ENCODE results near the gene HSPA14.
"Not testable (repeated sequence)": the region's sequence is repeated elsewhere in the genome, so short reads cannot be mapped to it uniquely, and the experiment has no call there.

The HSPA14 gene

DNA sequence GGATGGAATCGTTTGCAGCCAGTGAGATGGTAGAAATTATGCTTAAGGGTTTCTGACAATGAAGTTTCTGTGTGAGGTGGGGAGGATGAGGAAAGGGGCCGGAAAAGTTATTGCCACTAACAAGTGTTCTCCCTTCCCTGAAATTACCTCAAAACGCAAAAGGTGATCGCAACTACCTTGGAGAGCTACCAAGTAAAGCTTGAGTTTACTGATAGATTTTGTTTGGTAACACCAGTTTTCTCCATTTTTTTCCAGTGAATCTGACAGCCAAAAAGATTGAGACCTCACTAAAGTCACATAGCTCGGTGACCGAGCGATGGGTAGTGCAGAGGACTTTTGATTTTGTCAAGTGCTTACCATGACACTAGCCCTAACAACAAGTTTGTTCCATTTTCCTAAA, 42.1 kb downstream of the HSPA14 start:
- H3K4me1 Mint-ChIP-seq (ENCODE audit: low read depth), result peaks cover 40% of the 10 kb centered on the region
- H3K27ac Mint-ChIP-seq, result peak overlapping the region; percentile 88
- H3K36me3 Mint-ChIP-seq (ENCODE audit: low read depth), result peaks cover 14% of the 10 kb centered on the region
- H3K27me3 Mint-ChIP-seq (ENCODE audit: low read depth), result no peaks in the 10 kb centered on the region
- no peaks in the 10 kb centered on the region for H3K9me3 Mint-ChIP-seq
- no peak for DNase-seq (ENCODE audit: low spot score)
- peak overlapping the region; percentile 90 for H3K4me3 Mint-ChIP-seq

DNA sequence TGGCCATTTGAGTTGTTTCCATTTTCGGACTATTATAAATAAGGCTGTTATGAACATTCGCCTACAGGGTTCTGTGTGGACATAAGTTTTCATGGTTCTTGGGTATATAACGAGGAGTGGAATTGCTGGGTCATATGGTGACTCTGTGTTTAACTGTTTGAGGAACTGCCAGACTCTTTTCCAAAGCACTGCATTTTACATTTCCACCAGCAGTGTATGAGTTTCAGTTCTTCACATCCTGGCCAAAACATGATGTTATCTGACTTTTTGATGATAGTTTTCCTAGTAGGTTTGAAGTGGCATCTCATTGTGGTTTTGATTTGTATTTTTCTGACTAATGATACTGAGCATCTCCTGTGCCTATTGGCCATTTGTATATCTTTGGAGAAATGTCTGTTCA, 46.0 kb downstream of the HSPA14 start:
- Mint-ChIP-seq H3K27ac (no peak overlapping the region), H3K27me3 (ENCODE audit: low read depth) (no peaks in the 10 kb centered on the region), H3K36me3 (ENCODE audit: low read depth) (peaks cover 11% of the 10 kb centered on the region), H3K4me1 (ENCODE audit: low read depth) (peaks cover 26% of the 10 kb centered on the region), H3K4me3 (no peak overlapping the region), H3K9me3 (no peaks in the 10 kb centered on the region)
- DNase-seq (ENCODE audit: low spot score), result peak; percentile 9

DNA sequence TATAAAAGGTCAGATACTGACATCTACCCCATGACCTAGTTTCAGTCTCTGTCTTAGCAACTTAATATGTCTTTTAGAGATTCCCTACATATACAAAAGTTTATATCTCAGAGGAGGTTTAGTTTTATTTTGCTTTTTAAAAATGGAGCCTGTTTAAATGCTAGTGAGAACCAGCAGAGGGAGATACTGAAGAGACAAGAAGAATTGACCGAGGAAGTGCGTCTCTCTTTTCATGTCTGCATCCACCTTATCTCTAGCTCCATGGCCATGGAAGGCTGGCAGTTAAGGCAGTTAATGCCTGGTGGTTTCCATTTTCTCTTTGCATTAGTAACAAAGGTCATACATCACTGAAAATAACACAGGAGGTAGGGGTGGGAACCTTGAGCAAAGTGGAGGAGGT, 51.2 kb downstream of the HSPA14 start:
- Mint-ChIP-seq H3K4me1 (ENCODE audit: low read depth) (peaks cover 9% of the 10 kb centered on the region), H3K9me3 (no peaks in the 10 kb centered on the region), H3K27me3 (ENCODE audit: low read depth) (no peaks in the 10 kb centered on the region), H3K27ac (no peak overlapping the region), H3K36me3 (ENCODE audit: low read depth) (peaks cover 14% of the 10 kb centered on the region), H3K4me3 (no peak overlapping the region)
- DNase-seq (ENCODE audit: low spot score), result no peak

DNA sequence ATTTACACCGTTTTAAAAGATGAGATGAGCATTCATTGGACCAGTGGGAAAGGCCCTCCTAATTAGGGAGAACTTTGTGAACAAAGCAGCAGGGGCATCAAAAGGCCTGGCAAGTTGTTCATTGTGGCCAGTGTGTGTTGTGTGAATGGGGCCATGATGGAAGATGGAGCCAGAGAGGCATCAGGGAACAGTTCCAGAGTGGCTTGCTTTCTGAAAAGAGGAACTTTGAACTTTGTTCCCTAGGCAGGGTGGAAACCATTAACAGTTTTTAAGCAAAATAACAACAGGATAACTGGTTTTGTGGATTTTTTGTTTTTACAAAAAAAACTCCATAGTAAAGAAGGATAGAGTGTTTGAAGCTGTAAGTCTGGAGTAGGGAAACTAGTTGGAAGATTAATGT, 53.0 kb downstream of the HSPA14 start:
- H3K9me3 Mint-ChIP-seq, result no peaks in the 10 kb centered on the region
- H3K4me3 Mint-ChIP-seq, result no peak overlapping the region
- H3K27ac Mint-ChIP-seq, result no peak overlapping the region
- peaks cover 9% of the 10 kb centered on the region for H3K4me1 Mint-ChIP-seq (ENCODE audit: low read depth)
- no peaks in the 10 kb centered on the region for H3K27me3 Mint-ChIP-seq (ENCODE audit: low read depth)
- no peak for DNase-seq (ENCODE audit: low spot score)
- peaks cover 14% of the 10 kb centered on the region for H3K36me3 Mint-ChIP-seq (ENCODE audit: low read depth)

DNA sequence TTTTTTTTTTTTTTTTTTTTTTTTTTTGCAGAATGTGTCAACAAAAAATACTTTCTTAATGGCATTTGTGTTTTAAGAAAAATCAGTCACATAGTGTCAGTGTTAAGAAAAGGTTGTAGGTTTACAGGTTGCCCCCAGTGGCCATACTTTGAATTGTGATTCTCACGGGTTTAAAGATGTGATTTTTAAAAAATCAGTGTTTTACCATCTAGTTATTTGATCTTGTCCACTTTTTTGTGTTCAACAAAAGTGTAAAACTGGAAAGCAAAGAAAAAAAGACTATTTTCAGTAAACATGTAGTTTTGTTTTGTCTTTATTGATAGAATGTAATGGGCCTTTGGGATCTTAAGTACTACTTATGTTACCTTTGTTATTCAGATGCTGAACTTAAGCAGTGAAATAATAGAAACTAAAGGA, 66.2 kb downstream of the HSPA14 start:
- Mint-ChIP-seq H3K4me3 (no peak overlapping the region), H3K27ac (no peak overlapping the region), H3K4me1 (ENCODE audit: low read depth) (peaks cover 3% of the 10 kb centered on the region), H3K36me3 (ENCODE audit: low read depth) (peaks cover 53% of the 10 kb centered on the region), H3K27me3 (ENCODE audit: low read depth) (no peaks in the 10 kb centered on the region), H3K9me3 (peaks cover 9% of the 10 kb centered on the region)
- no peak for DNase-seq (ENCODE audit: low spot score)

DNA sequence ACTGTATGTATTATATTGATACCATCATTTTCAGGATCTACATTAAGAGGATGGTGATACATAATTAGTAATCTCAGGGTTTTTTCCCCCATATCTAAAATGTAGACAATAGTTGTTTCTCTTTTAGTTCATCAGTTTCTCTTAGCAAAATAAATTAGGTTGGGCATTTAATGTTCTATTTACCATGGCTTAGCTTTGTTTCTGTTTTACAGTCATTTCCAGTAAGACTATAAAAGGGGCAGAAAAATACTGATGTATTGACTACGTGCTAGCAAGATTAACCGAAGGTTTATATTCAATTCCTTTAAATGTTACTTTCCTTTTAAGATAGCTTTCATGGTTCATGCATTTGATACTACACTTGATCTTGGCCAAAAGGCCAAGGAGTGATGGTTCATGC, 66.8 kb downstream of the HSPA14 start:
- H3K27me3 Mint-ChIP-seq (ENCODE audit: low read depth), result no peaks in the 10 kb centered on the region
- peaks cover 3% of the 10 kb centered on the region for H3K4me1 Mint-ChIP-seq (ENCODE audit: low read depth)
- DNase-seq (ENCODE audit: low spot score), result no peak
- no peak overlapping the region for H3K27ac Mint-ChIP-seq
- H3K9me3 Mint-ChIP-seq, result peaks cover 9% of the 10 kb centered on the region
- peaks cover 53% of the 10 kb centered on the region for H3K36me3 Mint-ChIP-seq (ENCODE audit: low read depth)
- no peak overlapping the region for H3K4me3 Mint-ChIP-seq

DNA sequence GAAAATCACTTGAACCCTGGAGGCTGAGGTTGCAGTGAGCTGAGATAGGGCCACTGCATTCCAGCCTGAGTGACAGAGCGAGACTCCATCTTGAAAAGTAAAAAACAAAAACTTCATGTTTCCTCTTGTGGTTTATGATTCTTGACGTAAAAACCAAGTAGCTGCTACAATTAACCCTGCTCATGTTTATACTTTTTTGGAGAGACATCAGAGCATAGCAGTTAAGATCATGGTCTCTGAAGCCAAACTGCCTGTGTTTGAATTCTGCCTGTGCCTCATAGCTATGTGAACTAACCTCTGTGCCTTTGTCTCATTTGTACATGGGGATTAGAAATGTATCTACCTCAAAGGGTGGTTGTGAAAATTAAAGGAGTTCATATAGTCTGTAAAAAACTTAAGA, 67.8 kb downstream of the HSPA14 start:
- Mint-ChIP-seq H3K4me1 (ENCODE audit: low read depth) (peaks cover 3% of the 10 kb centered on the region), H3K36me3 (ENCODE audit: low read depth) (peaks cover 58% of the 10 kb centered on the region), H3K9me3 (peaks cover 9% of the 10 kb centered on the region), H3K4me3 (no peak overlapping the region), H3K27ac (peak overlapping the region; percentile 26), H3K27me3 (ENCODE audit: low read depth) (no peaks in the 10 kb centered on the region)
- DNase-seq (ENCODE audit: low spot score), result no peak

DNA sequence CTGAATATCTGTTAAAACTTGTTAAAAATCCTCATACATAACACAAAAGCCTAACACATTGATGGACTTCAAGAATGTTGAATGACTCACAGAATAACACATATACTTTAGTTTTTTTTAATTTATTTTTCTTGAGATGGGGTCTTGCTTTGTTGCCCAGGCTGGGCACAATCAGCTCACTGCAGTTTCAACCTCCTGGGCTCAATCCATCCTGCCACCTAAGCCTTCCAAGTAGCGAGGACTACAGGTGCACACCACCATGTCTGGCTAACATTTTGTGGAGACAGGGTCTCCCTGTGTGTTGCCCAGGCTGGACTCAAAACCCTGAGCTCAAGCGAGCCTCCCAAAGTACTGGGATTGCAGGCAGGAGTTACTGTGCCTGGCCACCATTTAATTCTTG, 68.7 kb downstream of the HSPA14 start:
- H3K9me3 Mint-ChIP-seq, result peaks cover 9% of the 10 kb centered on the region
- no peaks in the 10 kb centered on the region for H3K27me3 Mint-ChIP-seq (ENCODE audit: low read depth)
- no peak overlapping the region for H3K27ac Mint-ChIP-seq
- H3K36me3 Mint-ChIP-seq (ENCODE audit: low read depth), result peaks cover 65% of the 10 kb centered on the region
- DNase-seq (ENCODE audit: low spot score), result no peak
- no peak overlapping the region for H3K4me3 Mint-ChIP-seq
- peaks cover 3% of the 10 kb centered on the region for H3K4me1 Mint-ChIP-seq (ENCODE audit: low read depth)

DNA sequence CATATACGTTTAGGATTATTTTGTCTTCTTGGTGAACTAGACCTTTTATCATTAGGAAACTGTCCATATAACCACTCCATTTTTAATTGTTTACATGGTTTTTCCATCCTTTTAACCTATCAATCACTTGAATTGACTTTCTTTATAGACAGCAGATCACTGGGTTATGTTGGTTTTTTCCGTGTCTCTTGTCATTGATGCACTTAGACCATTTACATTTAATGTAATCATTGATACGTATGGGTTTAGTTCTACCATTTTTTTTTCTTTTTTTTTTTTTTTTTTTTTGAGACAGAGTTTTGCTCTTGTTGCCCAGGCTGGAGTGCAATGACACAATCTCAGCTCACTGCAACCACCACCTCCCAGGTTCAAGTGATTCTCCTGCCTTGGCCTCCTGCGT, 69.5 kb downstream of the HSPA14 start:
- DNase-seq (ENCODE audit: low spot score); H3K27me3 Mint-ChIP-seq (ENCODE audit: low read depth); H3K9me3 Mint-ChIP-seq; H3K4me3 Mint-ChIP-seq; H3K27ac Mint-ChIP-seq; H3K4me1 Mint-ChIP-seq (ENCODE audit: low read depth): not testable (repeated sequence)
- H3K36me3 Mint-ChIP-seq (ENCODE audit: low read depth), result peaks cover 70% of the 10 kb centered on the region

DNA sequence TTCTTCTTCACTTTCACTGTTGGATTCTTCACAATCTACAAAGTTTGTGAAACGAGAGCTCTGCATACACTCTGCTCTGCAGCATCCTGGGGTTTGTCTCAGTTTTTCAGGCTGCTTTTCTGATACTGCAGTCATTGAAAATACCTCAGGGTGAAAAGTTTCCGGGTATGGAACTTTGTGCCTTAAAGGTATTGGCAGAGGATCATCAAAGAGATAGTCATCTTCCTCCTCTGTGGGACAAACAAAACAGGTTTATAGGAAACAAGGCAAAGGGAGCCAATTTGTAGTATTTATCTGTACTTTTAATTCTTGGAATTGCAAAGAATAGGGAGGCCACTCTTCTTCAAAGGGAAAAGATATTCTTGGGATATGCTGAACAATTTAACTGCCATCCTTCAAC, 71.0 kb downstream of the HSPA14 start:
- H3K36me3 Mint-ChIP-seq (ENCODE audit: low read depth), result peaks cover 80% of the 10 kb centered on the region
- peaks cover 3% of the 10 kb centered on the region for H3K4me1 Mint-ChIP-seq (ENCODE audit: low read depth)
- no peak overlapping the region for H3K27ac Mint-ChIP-seq
- peaks cover 18% of the 10 kb centered on the region for H3K9me3 Mint-ChIP-seq
- H3K4me3 Mint-ChIP-seq, result no peak overlapping the region
- H3K27me3 Mint-ChIP-seq (ENCODE audit: low read depth), result no peaks in the 10 kb centered on the region
- DNase-seq (ENCODE audit: low spot score), result no peak

DNA sequence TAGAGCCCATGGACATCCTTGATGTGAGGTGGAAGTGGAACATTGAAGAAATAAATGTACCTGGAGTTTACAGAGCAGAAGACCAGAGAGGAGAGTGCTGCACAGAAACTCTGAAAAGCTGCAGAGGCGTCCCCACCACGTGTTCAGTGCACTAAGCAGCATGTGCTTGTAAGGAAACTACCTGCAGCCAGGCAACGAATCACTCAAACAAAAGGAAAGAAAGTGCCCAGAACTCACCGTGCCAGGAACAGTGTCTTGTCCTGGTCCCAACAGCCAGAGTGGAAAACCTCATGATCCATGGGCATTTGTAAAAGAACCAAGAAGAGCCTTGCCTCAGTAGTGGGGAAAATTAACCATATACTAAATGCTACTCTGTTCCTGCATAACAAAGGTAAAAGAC, 72.8 kb downstream of the HSPA14 start:
- no peak overlapping the region for H3K4me3 Mint-ChIP-seq
- H3K9me3 Mint-ChIP-seq, result peaks cover 34% of the 10 kb centered on the region
- H3K27ac Mint-ChIP-seq, result no peak overlapping the region
- H3K4me1 Mint-ChIP-seq (ENCODE audit: low read depth), result peaks cover 10% of the 10 kb centered on the region
- no peak for DNase-seq (ENCODE audit: low spot score)
- H3K36me3 Mint-ChIP-seq (ENCODE audit: low read depth), result peaks cover 89% of the 10 kb centered on the region
- no peaks in the 10 kb centered on the region for H3K27me3 Mint-ChIP-seq (ENCODE audit: low read depth)

DNA sequence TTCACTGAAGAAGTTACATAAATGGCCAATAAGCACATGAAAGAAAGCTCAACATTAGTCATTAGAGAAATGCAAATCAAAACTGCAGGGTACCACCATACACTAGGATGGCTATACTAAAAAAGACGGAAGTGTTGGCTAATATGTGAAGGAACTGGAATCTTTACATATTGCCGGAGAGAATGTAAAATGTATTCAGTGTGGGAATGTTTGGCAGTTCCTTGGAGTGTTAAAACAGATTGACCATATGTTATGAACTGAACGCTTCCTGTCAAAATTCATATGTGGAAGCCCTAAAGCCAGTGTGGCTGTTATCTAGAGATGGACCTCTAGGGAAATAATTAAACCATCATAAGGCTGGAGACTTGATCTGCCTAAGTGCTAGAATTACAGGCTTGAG, 73.7 kb downstream of the HSPA14 start:
- Mint-ChIP-seq H3K4me1 (ENCODE audit: low read depth) (peaks cover 11% of the 10 kb centered on the region), H3K9me3 (peaks cover 42% of the 10 kb centered on the region), H3K27ac (no peak overlapping the region), H3K27me3 (ENCODE audit: low read depth) (no peaks in the 10 kb centered on the region), H3K4me3 (no peak overlapping the region), H3K36me3 (ENCODE audit: low read depth) (peaks cover 91% of the 10 kb centered on the region)
- no peak for DNase-seq (ENCODE audit: low spot score)

DNA sequence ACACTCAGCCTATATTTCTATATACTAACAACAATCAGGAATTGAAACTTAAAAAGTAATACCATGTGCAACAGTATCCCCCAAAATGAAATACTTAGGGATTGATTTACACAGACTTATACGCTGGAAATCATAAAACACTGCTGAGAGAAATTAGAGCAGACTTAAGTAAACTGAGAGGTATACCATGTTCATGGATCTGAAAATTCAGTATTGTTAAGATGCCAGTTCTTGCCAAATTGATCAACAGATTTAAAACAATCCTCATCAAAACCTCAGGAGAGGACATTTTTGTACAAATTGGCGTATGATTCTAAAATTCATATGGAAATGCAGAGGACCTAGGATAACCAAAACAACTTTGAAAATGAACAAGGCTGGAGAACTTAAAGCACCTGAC, 78.5 kb downstream of the HSPA14 start:
- H3K36me3 Mint-ChIP-seq (ENCODE audit: low read depth), result peaks cover 95% of the 10 kb centered on the region
- no peak overlapping the region for H3K27ac Mint-ChIP-seq
- no peak overlapping the region for H3K4me3 Mint-ChIP-seq
- no peaks in the 10 kb centered on the region for H3K27me3 Mint-ChIP-seq (ENCODE audit: low read depth)
- peaks cover 13% of the 10 kb centered on the region for H3K4me1 Mint-ChIP-seq (ENCODE audit: low read depth)
- H3K9me3 Mint-ChIP-seq, result peaks cover 53% of the 10 kb centered on the region
- no peak for DNase-seq (ENCODE audit: low spot score)

DNA sequence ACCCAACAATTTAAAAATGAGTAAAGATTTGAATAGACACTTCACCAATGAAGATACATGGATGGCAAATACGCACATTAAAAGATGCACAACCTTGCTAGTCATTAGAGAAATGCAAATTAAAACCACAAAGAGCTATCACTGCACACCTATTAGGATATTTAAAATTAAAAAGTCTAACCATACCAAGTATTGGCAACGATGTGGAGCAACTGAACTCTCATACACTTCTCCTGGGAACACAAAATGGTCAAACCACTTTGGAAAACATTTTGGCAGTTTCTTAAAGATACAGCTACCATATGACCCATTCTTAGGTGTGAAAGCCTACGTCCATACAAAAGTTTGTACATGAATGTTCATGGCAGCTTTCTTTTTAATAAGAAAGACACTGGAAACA, 79.7 kb downstream of the HSPA14 start:
- no peaks in the 10 kb centered on the region for H3K27me3 Mint-ChIP-seq (ENCODE audit: low read depth)
- H3K27ac Mint-ChIP-seq, result no peak overlapping the region
- peaks cover 53% of the 10 kb centered on the region for H3K9me3 Mint-ChIP-seq
- no peak for DNase-seq (ENCODE audit: low spot score)
- peaks cover 13% of the 10 kb centered on the region for H3K4me1 Mint-ChIP-seq (ENCODE audit: low read depth)
- no peak overlapping the region for H3K4me3 Mint-ChIP-seq
- H3K36me3 Mint-ChIP-seq (ENCODE audit: low read depth), result peaks cover 97% of the 10 kb centered on the region

DNA sequence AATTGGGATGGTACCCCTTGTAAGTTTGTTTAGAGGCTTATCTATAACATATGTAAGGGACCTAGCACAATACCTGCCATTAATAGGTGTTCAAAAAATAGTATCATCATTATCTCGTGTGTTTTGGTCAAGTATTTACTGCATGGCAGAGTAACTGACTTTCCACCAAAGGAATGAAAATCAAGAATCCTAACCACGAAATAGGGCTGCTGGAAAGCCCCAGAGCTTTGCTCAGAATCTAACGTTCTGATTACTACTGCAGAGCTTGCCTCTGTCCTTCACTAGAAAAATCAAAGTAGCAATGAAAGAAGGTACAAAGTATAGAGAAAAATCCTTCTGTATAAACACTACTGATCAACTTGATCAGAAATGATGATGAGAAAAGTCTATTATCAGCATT, 80.9 kb downstream of the HSPA14 start:
- Mint-ChIP-seq H3K36me3 (ENCODE audit: low read depth) (peaks cover 97% of the 10 kb centered on the region), H3K27ac (no peak overlapping the region), H3K4me3 (no peak overlapping the region), H3K4me1 (ENCODE audit: low read depth) (peaks cover 13% of the 10 kb centered on the region), H3K27me3 (ENCODE audit: low read depth) (no peaks in the 10 kb centered on the region), H3K9me3 (peaks cover 46% of the 10 kb centered on the region)
- DNase-seq (ENCODE audit: low spot score), result no peak
